Prostate gland (tissue), 2 donors: ENCODE data around the gene SSTR3.

Experiments used
- POLR2AphosphoS5 ChIP-seq: sonication (generic); formaldehyde crosslinking; IDR thresholded peaks from one replicate; pipeline ENCODE4 v1.6.1; 2017; ENCODE audit warnings: antibody characterized with exemption
- TF ChIP-seq, protein P1 (sequence below), 4 experiments: fragments of 200-600 bp in 2 of 4; fragments of 450-650 bp in 2 of 4; sonication (generic) in 2 of 4; IDR thresholded peaks; 1 replicate in 3 of 4; 2 replicates in 1 of 4; pipeline ENCODE4 v1.5.1; 2016 to 2019; ENCODE audit warnings: antibody characterized with exemption in 4 of 4, mild to moderate bottlenecking in 2 of 4, moderate library complexity in 2 of 4

DNA sequence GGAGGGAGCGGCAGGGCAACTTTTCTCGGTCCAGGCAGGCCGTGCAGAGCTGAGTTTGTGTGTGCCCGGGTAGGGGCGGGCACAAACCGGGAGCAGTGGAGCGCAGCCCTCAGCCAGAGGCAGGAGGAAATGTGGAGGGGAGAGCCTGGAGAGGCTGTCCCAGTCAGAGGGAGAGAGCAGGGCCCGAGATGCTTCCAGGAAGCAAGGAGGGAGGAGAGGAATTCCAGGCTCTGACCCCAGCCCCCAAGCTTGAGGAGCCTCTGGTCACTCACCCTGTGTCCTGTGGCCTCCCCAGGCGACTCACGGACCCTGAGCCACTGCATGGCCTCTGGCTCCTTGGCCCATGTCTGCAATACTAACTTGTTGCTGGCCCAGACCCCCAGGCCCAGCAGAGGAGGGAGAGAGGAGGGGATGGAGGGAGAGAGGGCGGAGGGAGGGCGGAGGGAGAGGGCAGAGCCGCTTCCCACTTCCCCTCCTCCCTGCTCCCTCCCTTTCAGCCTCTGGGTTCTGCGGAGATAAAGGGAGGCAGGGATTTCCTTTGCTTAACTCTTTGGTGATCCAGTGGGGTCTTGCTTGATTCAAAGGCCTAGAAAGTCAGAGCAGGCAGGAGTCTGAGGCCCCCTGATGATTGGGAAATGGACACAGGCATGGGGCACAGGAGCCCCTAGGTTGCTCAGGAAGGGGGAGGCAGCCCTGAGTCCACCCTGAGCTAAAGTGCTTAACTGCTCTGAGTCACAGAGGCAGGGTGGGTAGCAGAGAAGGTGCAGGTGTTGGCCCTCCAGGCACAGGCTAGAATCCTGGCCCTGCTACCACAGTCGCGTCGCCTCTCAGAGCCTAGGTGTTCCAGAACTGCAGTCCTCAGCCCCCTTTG is 24.2 kb downstream of the SSTR3 start, which contains the start of gene C1QTNF6:
- no peak for TF ChIP-seq POLR2AphosphoS5
- TF ChIP-seq, protein P1, sequence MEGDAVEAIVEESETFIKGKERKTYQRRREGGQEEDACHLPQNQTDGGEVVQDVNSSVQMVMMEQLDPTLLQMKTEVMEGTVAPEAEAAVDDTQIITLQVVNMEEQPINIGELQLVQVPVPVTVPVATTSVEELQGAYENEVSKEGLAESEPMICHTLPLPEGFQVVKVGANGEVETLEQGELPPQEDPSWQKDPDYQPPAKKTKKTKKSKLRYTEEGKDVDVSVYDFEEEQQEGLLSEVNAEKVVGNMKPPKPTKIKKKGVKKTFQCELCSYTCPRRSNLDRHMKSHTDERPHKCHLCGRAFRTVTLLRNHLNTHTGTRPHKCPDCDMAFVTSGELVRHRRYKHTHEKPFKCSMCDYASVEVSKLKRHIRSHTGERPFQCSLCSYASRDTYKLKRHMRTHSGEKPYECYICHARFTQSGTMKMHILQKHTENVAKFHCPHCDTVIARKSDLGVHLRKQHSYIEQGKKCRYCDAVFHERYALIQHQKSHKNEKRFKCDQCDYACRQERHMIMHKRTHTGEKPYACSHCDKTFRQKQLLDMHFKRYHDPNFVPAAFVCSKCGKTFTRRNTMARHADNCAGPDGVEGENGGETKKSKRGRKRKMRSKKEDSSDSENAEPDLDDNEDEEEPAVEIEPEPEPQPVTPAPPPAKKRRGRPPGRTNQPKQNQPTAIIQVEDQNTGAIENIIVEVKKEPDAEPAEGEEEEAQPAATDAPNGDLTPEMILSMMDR (IDR thresholded peaks at IDR 0.05): no peak
